Choroid plexus epithelial cell (primary cell): ENCODE results near the gene CORIN.
"Not testable (repeated sequence)": the region's sequence is repeated elsewhere in the genome, so short reads cannot be mapped to it uniquely, and the experiment has no call there.

Experiments used
- DNase-seq: peaks from one replicate; pipeline ENCODE4 v3.0.0-alpha.2; 2010; ENCODE audit warnings: low read depth
- H3K4me3 ChIP-seq: 2 replicates; pipeline ENCODE4 v1.5.1; 2011; ENCODE audit warnings: low read depth, mild to moderate bottlenecking, control low read depth, low read length, moderate library complexity
- CTCF ChIP-seq: conservative IDR thresholded peaks from 2 replicates; pipeline ENCODE4 v1.5.1; 2011; ENCODE audit warnings: low read depth, mild to moderate bottlenecking, control low read depth, inconsistent platforms, low read length, moderate library complexity

Gene CORIN

DNA sequence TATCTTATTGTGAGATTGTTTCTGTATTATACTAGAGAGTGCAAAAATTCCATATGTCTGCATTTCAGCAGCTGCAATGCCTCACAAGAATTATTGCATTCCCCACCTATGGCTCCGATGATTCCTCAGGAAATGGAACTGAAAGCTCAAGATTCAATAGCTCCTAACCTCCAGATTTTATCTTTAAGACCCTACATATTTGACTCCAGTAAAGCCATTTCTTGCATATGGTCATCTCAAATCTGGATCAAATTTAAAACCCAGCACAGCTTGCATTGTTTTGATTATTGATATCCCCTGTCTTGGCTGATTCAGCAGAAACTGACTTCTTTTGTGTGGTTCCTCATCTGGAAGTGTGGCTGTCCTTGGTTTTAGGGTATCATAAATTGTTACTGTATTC lies 142.6 kb downstream of the CORIN start:
- no peak for TF ChIP-seq CTCF
- DNase-seq = no peak
- H3K4me3 ChIP-seq = no peak overlapping the region

GRCh38 chr4:47694322-47694721 lies 143.5 kb downstream of the CORIN start:
- TF ChIP-seq CTCF = no peak
- DNase-seq = no peak
- no peak overlapping the region for H3K4me3 ChIP-seq

- no peak overlapping the region for H3K4me3 ChIP-seq
- no peak for TF ChIP-seq CTCF
- no peak for DNase-seq
Observed at GRCh38 chr4:47692691-47693090, 145.2 kb downstream of the CORIN start.

DNA sequence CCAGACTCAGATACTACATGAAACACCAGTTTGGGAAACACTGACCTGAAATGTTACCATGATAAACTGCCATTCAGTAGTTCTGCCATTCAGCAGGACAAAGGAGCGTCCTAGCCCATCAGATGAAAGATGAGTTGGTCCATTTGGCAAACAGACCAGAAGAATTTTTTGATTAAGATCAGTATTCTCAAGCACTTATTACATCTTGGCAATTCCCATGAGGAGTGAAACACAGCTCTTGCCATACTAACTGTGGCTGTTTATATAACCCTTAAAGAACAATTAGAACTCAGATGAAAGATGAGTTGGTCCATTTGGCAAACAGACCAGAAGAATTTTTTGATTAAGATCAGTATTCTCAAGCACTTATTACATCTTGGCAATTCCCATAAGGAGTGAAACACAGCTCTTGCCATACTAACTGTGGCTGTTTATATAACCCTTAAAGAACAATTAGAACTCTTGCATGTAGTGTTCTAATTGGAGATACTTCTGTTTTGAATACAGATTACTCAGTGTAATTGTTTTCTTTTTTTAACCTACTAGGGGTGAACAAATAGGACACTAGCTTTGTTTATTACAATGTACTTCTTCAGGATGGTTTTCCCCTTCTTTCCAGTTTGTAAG lies 146.0 kb downstream of the CORIN start:
- DNase-seq, H3K4me3 ChIP-seq: not testable (repeated sequence)

- H3K4me3 ChIP-seq = no peak overlapping the region
- TF ChIP-seq CTCF = no peak
- peak; percentile 47 for DNase-seq
Observed at GRCh38 chr4:47690611-47691010, 147.3 kb downstream of the CORIN start.

DNA sequence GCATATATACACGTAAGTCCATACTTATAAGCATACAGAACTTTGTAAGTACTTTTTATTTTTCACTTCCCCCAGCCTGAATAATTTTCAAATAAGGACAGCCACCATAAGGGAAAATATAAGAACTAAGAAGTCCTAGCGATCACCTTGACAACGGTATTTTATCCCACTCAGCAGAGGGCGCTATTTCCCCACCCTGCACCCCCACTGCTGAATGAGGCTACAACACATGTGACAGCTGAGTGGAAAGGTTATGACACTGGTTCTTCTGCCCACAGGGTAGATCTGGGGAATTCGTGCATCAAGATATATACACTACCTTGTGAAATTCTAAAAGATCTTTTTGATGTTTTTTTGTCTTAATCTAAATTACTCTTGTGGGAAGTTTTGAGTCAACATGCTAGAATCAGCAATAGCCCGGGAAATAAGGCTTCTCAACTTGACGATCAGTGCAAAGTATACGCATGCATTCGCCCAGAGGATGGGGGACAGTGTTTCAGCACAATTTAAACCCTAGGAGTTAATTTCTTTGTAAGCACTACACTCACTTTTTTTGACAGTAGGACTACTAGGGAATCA lies 151.5 kb downstream of the CORIN start:
- peak; percentile 68 for DNase-seq
- TF ChIP-seq CTCF = peak; percentile 84
- no peak overlapping the region for H3K4me3 ChIP-seq

GRCh38 chr4:47675806-47676205 lies 162.1 kb downstream of the CORIN start:
- TF ChIP-seq CTCF = no peak
- H3K4me3 ChIP-seq = no peak overlapping the region
- DNase-seq = no peak
